HepG2 (cell line): ENCODE results near the gene PIP5K1C. TPM values are rescaled to one million over a fixed set of nuclear protein-coding genes. Genes with fewer than 3 reads are reported as not detected.

Source experiments
- ATF2 ChIP-seq: sonication (generic); formaldehyde crosslinking; IDR thresholded peaks from 2 replicates; pipeline ENCODE4 v1.4.0; 2020; ENCODE audit warnings: missing genetic modification reagents
- CEBPG ChIP-seq: IDR thresholded peaks from 2 replicates; pipeline ENCODE4 v1.6.1; 2016
- GABPA ChIP-seq, 2 experiments: IDR thresholded peaks; 2 replicates each; pipeline ENCODE4 v1.6.1; 2011 to 2016; ENCODE audit warnings: low read depth in 2 of 2, low read length in 1 of 2, missing biosample characterization in 1 of 2, missing genetic modification characterization in 1 of 2
- GLMP ChIP-seq: sonication (generic); formaldehyde crosslinking; IDR thresholded peaks from 2 replicates; pipeline ENCODE4 v1.9.0; 2021; ENCODE audit warnings: missing genetic modification reagents, mild to moderate bottlenecking, borderline replicate concordance
- HOXA3 ChIP-seq: sonication (generic); formaldehyde crosslinking; IDR thresholded peaks from 2 replicates; pipeline ENCODE4 v1.5.0; 2020; ENCODE audit warnings: missing genetic modification reagents
- JUNB ChIP-seq: sonication (generic); formaldehyde crosslinking; IDR thresholded peaks from 2 replicates; pipeline ENCODE4 v1.8.0; 2022; ENCODE audit warnings: missing genetic modification reagents, mild to moderate bottlenecking, borderline replicate concordance
- NFRKB ChIP-seq: fragments of 450-650 bp; IDR thresholded peaks from 2 replicates; pipeline ENCODE4 v1.6.1; 2017
- PITX1 ChIP-seq: sonication (generic); formaldehyde crosslinking; IDR thresholded peaks from 2 replicates; pipeline ENCODE4 v1.5.1; 2020; ENCODE audit warnings: mild to moderate bottlenecking, missing genetic modification reagents
- ZBTB1 ChIP-seq: sonication (generic); formaldehyde crosslinking; IDR thresholded peaks from 2 replicates; pipeline ENCODE4 v1.4.0; 2020; ENCODE audit warnings: missing genetic modification reagents, borderline replicate concordance
- ZBTB14 ChIP-seq: sonication (generic); formaldehyde crosslinking; IDR thresholded peaks from 2 replicates; pipeline ENCODE4 v1.4.0; 2020; ENCODE audit warnings: missing genetic modification reagents
- ZBTB40 ChIP-seq, 2 experiments: fragments of 450-650 bp in 1 of 2; sonication (generic) in 1 of 2; formaldehyde crosslinking in 1 of 2; IDR thresholded peaks; 2 replicates each; pipeline versions ENCODE4 v1.6.1 to v1.8.0; 2016 to 2022; ENCODE audit warnings: antibody characterized with exemption in 1 of 2, mild to moderate bottlenecking in 1 of 2, missing genetic modification reagents in 1 of 2
- ZNF101 ChIP-seq: sonication (generic); formaldehyde crosslinking; IDR thresholded peaks from 2 replicates; pipeline ENCODE4 v1.4.0; 2020; ENCODE audit warnings: mild to moderate bottlenecking, low read depth, missing genetic modification reagents, borderline replicate concordance
- ZNF251 ChIP-seq: sonication (generic); formaldehyde crosslinking; IDR thresholded peaks from 2 replicates; pipeline ENCODE4 v1.9.0; 2021; ENCODE audit warnings: mild to moderate bottlenecking, missing genetic modification reagents
- ZNF468 ChIP-seq: sonication (generic); formaldehyde crosslinking; IDR thresholded peaks from 2 replicates; pipeline ENCODE4 v1.8.0; 2022; ENCODE audit warnings: mild to moderate bottlenecking, moderate library complexity, missing genetic modification reagents
- ZNF501 ChIP-seq: sonication (generic); formaldehyde crosslinking; IDR thresholded peaks from 2 replicates; pipeline ENCODE4 v1.5.1; 2020; ENCODE audit warnings: mild to moderate bottlenecking, moderate library complexity, missing genetic modification reagents
- polyA plus RNA-seq, 8 experiments: library from polyadenylated mRNA; depleted of rRNA in 3 of 8; stranded (reverse) in 7 of 8; unstranded in 1 of 8; fragments of >200 nt; fragmentation: Illumina TruSeq in 4 of 8; extraction: Trizol in 4 of 8; gene quantifications; 2 replicates each; pipeline versions ENCODE4 v1.2.1 to v1.2.3, GENCODE V29; 2011 to 2016; ENCODE audit warnings: low read depth in 4 of 8, missing spikeins in 1 of 8, mixed read lengths in 1 of 8; ENCODE audit not compliant: insufficient read depth in 1 of 8
- total RNA-seq, 5 experiments: library from RNA; depleted of rRNA; stranded (reverse); fragments of >200 nt; fragmentation: Illumina TruSeq; extraction: Trizol; gene quantifications; 2 replicates each; pipeline ENCODE4 v1.2.3, GENCODE V29; 2016; ENCODE audit warnings: low read depth in 1 of 5

Gene PIP5K1C
- total and polyA plus RNA-seq, 2 of the 13 experiments (the other 11 are each of a cell fraction or from before 2014, with no cell fraction given), result 3.6 to 4.3 TPM

DNA sequence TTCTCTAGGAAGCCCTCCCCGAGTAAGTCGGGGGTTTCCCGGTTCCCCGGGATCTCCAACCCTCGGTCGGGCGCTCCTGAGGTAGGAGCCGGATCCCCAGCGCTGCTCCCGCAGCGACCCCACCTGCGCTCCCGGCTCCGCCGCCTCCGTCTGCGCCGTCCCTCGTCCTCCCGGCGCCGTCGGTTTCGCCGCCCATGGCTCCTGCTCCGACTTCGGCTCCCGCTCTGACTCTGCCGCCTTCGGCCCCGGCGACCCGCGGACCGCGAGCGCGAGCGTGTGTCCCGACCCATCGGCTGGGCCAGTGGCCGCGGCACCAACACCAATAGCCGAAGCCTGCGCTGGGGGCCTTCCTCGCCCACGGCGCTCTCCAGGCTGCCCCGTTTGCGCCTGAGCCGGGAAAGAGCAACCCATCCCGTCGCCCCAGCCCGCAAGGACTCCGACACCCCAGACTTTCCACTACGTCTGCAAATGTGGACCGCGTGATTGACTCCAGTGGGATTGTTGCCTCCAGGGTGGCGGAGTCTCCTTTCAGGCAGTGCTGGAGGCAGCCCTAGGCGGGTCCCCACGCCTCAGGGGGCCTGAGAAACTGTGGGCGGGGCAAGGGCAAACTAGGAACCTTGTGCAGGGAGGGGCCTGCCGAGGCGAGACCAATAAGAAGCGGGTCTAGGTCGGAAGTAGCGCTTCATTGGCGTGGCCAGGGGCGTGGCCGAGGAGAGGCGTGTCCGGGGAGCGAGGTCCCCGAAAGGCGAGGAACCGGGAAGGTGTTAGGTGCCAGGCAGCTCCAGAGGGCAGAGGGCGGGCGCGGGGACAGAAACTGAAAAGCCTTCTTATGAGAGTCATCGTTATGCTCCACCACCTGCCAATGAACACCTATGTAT, 73.6 kb downstream of the PIP5K1C start, which contains the start of gene CACTIN (continued):
- no peak for TF ChIP-seq GLMP (CRISPR knock-in tag)
- no peak for TF ChIP-seq ZNF251
- TF ChIP-seq GABPA (IDR thresholded peaks at IDR 0.05; ENCODE audit: low read depth, low read length), result no peak
- TF ChIP-seq GABPA (CRISPR knock-in tag; IDR thresholded peaks at IDR 0.05; ENCODE audit: low read depth), result peak; percentile 74
- TF ChIP-seq NFRKB, result no peak
- peak; percentile 99 for TF ChIP-seq ZNF501 (CRISPR knock-in tag)
- no peak for TF ChIP-seq ZBTB40 (IDR thresholded peaks at IDR 0.05)
- peak; percentile 79 for TF ChIP-seq ZBTB40 (CRISPR knock-in tag; IDR thresholded peaks at IDR 0.05)
- peak; percentile 36; the same call in 1 of the 2 replicates for TF ChIP-seq PITX1 (CRISPR knock-in tag)
- peak; percentile 76 for TF ChIP-seq HOXA3 (CRISPR knock-in tag)
- no peak for TF ChIP-seq ZNF101
- no peak; the same call in 1 of the 2 replicates for TF ChIP-seq JUNB (CRISPR knock-in tag)
- TF ChIP-seq ZBTB14, result 0 out of 2 replicates have a peak, but pooled peaks have one; percentile 47
- 0 out of 2 replicates have a peak, but pooled peaks have one; percentile 53 for TF ChIP-seq ATF2
- no peak for TF ChIP-seq CEBPG (CRISPR knock-in tag)
- TF ChIP-seq ZNF468 (CRISPR knock-in tag), result no peak
- TF ChIP-seq ZBTB1, result no peak
